Measurements from ENCODE around the gene MZT1. TPM values are rescaled to one million over a fixed set of nuclear protein-coding genes. Genes with fewer than 3 reads are reported as not detected.

The MZT1 gene
- total and polyA plus RNA-seq, 2 experiments from 2014 or later = 35.0 to 52.3 TPM

DNA sequence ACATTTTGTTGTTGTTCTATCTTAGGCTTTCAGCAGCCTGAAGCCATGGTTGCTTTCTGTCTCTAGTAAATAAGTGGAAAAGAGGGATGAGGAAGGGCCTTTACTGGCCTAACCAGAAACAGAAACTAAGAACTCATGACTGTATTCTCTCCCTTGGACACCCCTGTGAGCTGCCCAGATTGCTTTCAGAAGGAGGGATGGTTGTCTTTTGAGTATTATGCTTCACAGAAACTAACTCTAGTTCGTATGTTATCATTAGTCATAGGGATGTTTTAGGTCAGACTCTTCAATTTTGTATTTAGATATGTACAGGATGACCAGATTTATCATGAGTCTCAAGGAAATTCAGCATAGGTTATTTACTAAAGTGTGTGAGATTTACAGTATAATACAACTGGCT lies 17.8 kb upstream of the MZT1 start:
- H3K36me3 ChIP-seq (ENCODE audit: insufficient read depth) = peaks cover 34% of the 10 kb centered on the region
- H4K20me1 ChIP-seq (replicated peaks; ENCODE audit: insufficient read depth) = 0 out of 2 replicates have a peak, but pooled peaks cover 12% of the 10 kb centered on the region
- H3K27me3 ChIP-seq (ENCODE audit: insufficient read depth) = no peaks in the 10 kb centered on the region
- no peak overlapping the region for H3K27ac Mint-ChIP-seq
- H3K4me3 Mint-ChIP-seq = no peak overlapping the region
- H3K27ac ChIP-seq (ENCODE audit: low read depth) = no peak overlapping the region
- H3K4me1 ChIP-seq (ENCODE audit: insufficient read depth) = no peaks in the 10 kb centered on the region
- DNase-seq (ENCODE audit: low spot score) (no peak), ATAC-seq (no peak)
- no peaks in the 10 kb centered on the region for H3K27me3 Mint-ChIP-seq (ENCODE audit: insufficient read depth, low read depth, poor library complexity)
- H3K9me2 ChIP-seq (ENCODE audit: insufficient read depth) = no peaks in the 10 kb centered on the region
- H3K9me3 Mint-ChIP-seq = no peaks in the 10 kb centered on the region
- no peak overlapping the region for H3K4me3 ChIP-seq
- no peak overlapping the region for H2AFZ ChIP-seq
- H3K36me3 Mint-ChIP-seq (ENCODE audit: low read depth) = peaks cover 42% of the 10 kb centered on the region
- H3K4me1 Mint-ChIP-seq = no peaks in the 10 kb centered on the region
- peaks cover 6% of the 10 kb centered on the region; the same call in 1 of the 2 replicates for H3K79me2 ChIP-seq (replicated peaks; ENCODE audit: insufficient read depth)
- no peak for TF ChIP-seq EZH2phosphoT487 (IDR thresholded peaks at IDR 0.05; ENCODE audit: unreplicated experiment)
- TF ChIP-seq, protein P1, sequence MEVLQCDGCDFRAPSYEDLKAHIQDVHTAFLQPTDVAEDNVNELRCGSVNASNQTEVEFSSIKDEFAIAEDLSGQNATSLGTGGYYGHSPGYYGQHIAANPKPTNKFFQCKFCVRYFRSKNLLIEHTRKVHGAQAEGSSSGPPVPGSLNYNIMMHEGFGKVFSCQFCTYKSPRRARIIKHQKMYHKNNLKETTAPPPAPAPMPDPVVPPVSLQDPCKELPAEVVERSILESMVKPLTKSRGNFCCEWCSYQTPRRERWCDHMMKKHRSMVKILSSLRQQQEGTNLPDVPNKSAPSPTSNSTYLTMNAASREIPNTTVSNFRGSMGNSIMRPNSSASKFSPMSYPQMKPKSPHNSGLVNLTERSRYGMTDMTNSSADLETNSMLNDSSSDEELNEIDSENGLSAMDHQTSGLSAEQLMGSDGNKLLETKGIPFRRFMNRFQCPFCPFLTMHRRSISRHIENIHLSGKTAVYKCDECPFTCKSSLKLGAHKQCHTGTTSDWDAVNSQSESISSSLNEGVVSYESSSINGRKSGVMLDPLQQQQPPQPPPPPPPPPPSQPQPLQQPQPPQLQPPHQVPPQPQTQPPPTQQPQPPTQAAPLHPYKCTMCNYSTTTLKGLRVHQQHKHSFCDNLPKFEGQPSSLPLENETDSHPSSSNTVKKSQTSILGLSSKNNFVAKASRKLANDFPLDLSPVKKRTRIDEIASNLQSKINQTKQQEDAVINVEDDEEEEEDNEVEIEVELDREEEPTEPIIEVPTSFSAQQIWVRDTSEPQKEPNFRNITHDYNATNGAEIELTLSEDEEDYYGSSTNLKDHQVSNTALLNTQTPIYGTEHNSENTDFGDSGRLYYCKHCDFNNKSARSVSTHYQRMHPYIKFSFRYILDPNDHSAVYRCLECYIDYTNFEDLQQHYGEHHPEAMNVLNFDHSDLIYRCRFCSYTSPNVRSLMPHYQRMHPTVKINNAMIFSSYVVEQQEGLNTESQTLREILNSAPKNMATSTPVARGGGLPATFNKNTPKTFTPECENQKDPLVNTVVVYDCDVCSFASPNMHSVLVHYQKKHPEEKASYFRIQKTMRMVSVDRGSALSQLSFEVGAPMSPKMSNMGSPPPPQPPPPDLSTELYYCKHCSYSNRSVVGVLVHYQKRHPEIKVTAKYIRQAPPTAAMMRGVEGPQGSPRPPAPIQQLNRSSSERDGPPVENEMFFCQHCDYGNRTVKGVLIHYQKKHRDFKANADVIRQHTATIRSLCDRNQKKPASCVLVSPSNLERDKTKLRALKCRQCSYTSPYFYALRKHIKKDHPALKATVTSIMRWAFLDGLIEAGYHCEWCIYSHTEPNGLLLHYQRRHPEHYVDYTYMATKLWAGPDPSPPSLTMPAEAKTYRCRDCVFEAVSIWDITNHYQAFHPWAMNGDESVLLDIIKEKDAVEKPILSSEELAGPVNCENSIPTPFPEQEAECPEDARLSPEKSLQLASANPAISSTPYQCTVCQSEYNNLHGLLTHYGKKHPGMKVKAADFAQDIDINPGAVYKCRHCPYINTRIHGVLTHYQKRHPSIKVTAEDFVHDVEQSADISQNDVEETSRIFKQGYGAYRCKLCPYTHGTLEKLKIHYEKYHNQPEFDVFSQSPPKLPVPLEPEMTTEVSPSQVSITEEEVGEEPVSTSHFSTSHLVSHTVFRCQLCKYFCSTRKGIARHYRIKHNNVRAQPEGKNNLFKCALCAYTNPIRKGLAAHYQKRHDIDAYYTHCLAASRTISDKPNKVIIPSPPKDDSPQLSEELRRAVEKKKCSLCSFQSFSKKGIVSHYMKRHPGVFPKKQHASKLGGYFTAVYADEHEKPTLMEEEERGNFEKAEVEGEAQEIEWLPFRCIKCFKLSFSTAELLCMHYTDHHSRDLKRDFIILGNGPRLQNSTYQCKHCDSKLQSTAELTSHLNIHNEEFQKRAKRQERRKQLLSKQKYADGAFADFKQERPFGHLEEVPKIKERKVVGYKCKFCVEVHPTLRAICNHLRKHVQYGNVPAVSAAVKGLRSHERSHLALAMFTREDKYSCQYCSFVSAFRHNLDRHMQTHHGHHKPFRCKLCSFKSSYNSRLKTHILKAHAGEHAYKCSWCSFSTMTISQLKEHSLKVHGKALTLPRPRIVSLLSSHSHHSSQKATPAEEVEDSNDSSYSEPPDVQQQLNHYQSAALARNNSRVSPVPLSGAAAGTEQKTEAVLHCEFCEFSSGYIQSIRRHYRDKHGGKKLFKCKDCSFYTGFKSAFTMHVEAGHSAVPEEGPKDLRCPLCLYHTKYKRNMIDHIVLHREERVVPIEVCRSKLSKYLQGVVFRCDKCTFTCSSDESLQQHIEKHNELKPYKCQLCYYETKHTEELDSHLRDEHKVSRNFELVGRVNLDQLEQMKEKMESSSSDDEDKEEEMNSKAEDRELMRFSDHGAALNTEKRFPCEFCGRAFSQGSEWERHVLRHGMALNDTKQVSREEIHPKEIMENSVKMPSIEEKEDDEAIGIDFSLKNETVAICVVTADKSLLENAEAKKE (CRISPR knock-in tag; IDR thresholded peaks at IDR 0.05) = no peak
- no peak overlapping the region for H3K4me2 ChIP-seq
- no peaks in the 10 kb centered on the region for H3F3A ChIP-seq (replicated peaks; ENCODE audit: low read depth)

DNA sequence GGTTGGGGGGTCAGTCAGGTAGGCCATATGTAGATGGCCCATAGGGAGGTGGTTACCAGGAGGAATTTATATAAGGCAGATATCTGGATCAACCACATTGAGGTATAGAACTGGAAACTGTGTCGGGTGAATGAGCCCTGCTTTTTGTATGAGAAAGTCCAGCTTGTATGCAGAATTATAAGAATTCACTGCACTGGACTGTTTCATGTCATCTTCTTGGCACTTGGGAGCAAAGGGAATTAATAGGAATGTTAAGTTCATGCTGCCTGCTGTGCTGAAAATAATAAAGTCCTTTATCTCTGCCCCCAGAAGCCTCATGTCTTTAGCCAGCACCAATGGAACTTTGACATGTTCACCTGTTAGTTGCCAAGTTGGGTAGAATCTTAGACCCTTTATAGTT lies 12.6 kb upstream of the MZT1 start:
- Mint-ChIP-seq H3K4me3 (no peak overlapping the region), H3K9me3 (no peaks in the 10 kb centered on the region), H3K27ac (no peak overlapping the region), H3K27me3 (ENCODE audit: insufficient read depth, low read depth, poor library complexity) (no peaks in the 10 kb centered on the region), H3K36me3 (ENCODE audit: low read depth) (peaks cover 38% of the 10 kb centered on the region; the same call in 2 of the 3 replicates), H3K4me1 (no peaks in the 10 kb centered on the region)
- H2AFZ ChIP-seq = no peak overlapping the region
- no peaks in the 10 kb centered on the region for H3K4me1 ChIP-seq (ENCODE audit: insufficient read depth)
- no peaks in the 10 kb centered on the region for H3K9me2 ChIP-seq (ENCODE audit: insufficient read depth)
- no peak overlapping the region for H3K4me3 ChIP-seq
- H3K36me3 ChIP-seq (ENCODE audit: insufficient read depth) = peaks cover 26% of the 10 kb centered on the region
- H3K79me2 ChIP-seq (replicated peaks; ENCODE audit: insufficient read depth) = peaks cover 6% of the 10 kb centered on the region; the same call in 1 of the 2 replicates
- no peaks in the 10 kb centered on the region for H3K27me3 ChIP-seq (ENCODE audit: insufficient read depth)
- no peak overlapping the region for H3K27ac ChIP-seq (ENCODE audit: low read depth)
- H3K4me2 ChIP-seq = no peak overlapping the region
- peaks cover 8% of the 10 kb centered on the region; the same call in 1 of the 2 replicates for H4K20me1 ChIP-seq (replicated peaks; ENCODE audit: insufficient read depth)
- DNase-seq (ENCODE audit: low spot score) = no peak
- no peak for ATAC-seq
- no peaks in the 10 kb centered on the region for H3F3A ChIP-seq (replicated peaks; ENCODE audit: low read depth)
- TF ChIP-seq STAT1 (IDR thresholded peaks at IDR 0.05; ENCODE audit: unreplicated experiment) (no peak), NANOG (IDR thresholded peaks at IDR 0.05; ENCODE audit: borderline replicate concordance) (no peak), EZH2phosphoT487 (IDR thresholded peaks at IDR 0.05; ENCODE audit: unreplicated experiment) (no peak), ZNF114 (CRISPR knock-in tag; IDR thresholded peaks at IDR 0.05) (no peak), EZH2 (IDR thresholded peaks at IDR 0.05; ENCODE audit: low read depth, unreplicated experiment) (no peak)
- TF ChIP-seq, protein P2, sequence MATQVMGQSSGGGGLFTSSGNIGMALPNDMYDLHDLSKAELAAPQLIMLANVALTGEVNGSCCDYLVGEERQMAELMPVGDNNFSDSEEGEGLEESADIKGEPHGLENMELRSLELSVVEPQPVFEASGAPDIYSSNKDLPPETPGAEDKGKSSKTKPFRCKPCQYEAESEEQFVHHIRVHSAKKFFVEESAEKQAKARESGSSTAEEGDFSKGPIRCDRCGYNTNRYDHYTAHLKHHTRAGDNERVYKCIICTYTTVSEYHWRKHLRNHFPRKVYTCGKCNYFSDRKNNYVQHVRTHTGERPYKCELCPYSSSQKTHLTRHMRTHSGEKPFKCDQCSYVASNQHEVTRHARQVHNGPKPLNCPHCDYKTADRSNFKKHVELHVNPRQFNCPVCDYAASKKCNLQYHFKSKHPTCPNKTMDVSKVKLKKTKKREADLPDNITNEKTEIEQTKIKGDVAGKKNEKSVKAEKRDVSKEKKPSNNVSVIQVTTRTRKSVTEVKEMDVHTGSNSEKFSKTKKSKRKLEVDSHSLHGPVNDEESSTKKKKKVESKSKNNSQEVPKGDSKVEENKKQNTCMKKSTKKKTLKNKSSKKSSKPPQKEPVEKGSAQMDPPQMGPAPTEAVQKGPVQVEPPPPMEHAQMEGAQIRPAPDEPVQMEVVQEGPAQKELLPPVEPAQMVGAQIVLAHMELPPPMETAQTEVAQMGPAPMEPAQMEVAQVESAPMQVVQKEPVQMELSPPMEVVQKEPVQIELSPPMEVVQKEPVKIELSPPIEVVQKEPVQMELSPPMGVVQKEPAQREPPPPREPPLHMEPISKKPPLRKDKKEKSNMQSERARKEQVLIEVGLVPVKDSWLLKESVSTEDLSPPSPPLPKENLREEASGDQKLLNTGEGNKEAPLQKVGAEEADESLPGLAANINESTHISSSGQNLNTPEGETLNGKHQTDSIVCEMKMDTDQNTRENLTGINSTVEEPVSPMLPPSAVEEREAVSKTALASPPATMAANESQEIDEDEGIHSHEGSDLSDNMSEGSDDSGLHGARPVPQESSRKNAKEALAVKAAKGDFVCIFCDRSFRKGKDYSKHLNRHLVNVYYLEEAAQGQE (IDR thresholded peaks at IDR 0.05; ENCODE audit: unreplicated experiment) = no peak
- TF ChIP-seq, protein P3, sequence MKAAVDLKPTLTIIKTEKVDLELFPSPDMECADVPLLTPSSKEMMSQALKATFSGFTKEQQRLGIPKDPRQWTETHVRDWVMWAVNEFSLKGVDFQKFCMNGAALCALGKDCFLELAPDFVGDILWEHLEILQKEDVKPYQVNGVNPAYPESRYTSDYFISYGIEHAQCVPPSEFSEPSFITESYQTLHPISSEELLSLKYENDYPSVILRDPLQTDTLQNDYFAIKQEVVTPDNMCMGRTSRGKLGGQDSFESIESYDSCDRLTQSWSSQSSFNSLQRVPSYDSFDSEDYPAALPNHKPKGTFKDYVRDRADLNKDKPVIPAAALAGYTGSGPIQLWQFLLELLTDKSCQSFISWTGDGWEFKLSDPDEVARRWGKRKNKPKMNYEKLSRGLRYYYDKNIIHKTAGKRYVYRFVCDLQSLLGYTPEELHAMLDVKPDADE (IDR thresholded peaks at IDR 0.05) = no peak
- TF ChIP-seq, protein P4, sequence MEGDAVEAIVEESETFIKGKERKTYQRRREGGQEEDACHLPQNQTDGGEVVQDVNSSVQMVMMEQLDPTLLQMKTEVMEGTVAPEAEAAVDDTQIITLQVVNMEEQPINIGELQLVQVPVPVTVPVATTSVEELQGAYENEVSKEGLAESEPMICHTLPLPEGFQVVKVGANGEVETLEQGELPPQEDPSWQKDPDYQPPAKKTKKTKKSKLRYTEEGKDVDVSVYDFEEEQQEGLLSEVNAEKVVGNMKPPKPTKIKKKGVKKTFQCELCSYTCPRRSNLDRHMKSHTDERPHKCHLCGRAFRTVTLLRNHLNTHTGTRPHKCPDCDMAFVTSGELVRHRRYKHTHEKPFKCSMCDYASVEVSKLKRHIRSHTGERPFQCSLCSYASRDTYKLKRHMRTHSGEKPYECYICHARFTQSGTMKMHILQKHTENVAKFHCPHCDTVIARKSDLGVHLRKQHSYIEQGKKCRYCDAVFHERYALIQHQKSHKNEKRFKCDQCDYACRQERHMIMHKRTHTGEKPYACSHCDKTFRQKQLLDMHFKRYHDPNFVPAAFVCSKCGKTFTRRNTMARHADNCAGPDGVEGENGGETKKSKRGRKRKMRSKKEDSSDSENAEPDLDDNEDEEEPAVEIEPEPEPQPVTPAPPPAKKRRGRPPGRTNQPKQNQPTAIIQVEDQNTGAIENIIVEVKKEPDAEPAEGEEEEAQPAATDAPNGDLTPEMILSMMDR (conservative IDR thresholded peaks at IDR 0.05; ENCODE audit: low read depth in 2 of 2) = no peak

Measured in GM23338 (cell line).